HCT116 (cell line): ENCODE measurements around the gene PHF1. TPM values are rescaled to one million over a fixed set of nuclear protein-coding genes. Genes with fewer than 3 reads are reported as not detected.

Experiments
- ATAC-seq: fragments of 200-7000 bp; cut with Tn5 transposase; 2 replicates; pipeline ENCODE4 v1.9.1; 2020; ENCODE audit warnings: mild to moderate bottlenecking, moderate library complexity
- BruUV-seq: library from RNA; stranded (reverse); fragments of 400-500 nt; replicated peaks from 2 replicates; lab custom pipeline; 2021; lab: Mats Ljungman, UMichigan
- CTCF ChIA-PET: fragments of 300-600 bp; sonication (Branson Sonifier 250); formaldehyde crosslinking; loops from one replicate; lab custom pipeline; 2021; ENCODE audit warnings: antibody characterized with exemption; lab: Charles Lee
- POLR2A ChIA-PET: fragments of 300-600, 350-600 bp; sonication (Branson Sonifier 250); formaldehyde crosslinking; loops from one replicate; lab custom pipeline; 2021; ENCODE audit warnings: antibody characterized with exemption; lab: Charles Lee
- RAD21 ChIA-PET, 2 experiments: fragments of 300-600 bp; sonication (Branson Sonifier 250); formaldehyde crosslinking; loops; one replicate each; lab custom pipeline; 2023; ENCODE audit warnings: low total read pairs in 2 of 2; ENCODE audit not compliant: uncharacterized antibody in 2 of 2, unreplicated experiment in 2 of 2, low non-redundant PET in 1 of 2; lab: Charles Lee
- DNase-seq: peaks from one replicate; pipeline ENCODE4 v3.0.0-alpha.2; 2010; ENCODE audit warnings: low read depth, low spot score
- H2AFZ ChIP-seq: fragments of 200-600 bp; shearing (Covaris generic), sonication (generic); 2 replicates; pipeline ENCODE4 v1.6.1; 2017; ENCODE audit warnings: low read depth, mixed run types, mixed read lengths, antibody characterized with exemption, low read length; ENCODE audit not compliant: poor library complexity, severe bottlenecking
- H3K27ac ChIP-seq: 2 replicates; pipeline ENCODE4 v1.5.1; 2012; ENCODE audit warnings: low read depth, low read length
- H3K27me3 ChIP-seq: fragments of 200-600 bp; sonication (generic); 2 replicates; pipeline ENCODE4 v1.6.1; 2016; ENCODE audit warnings: mixed run types, low read length, mixed read lengths; ENCODE audit not compliant: insufficient read depth
- H3K36me3 ChIP-seq, 2 experiments: fragments of 200-500 bp in 1 of 2; fragments of 200-600 bp in 1 of 2; sonication (Bioruptor generic) in 1 of 2; sonication (generic) in 1 of 2; 2 replicates each; pipeline versions ENCODE4 v1.5.1 to v1.6.1; 2014 to 2016; ENCODE audit warnings: low read length in 2 of 2, inconsistent platforms in 1 of 2, mixed read lengths in 1 of 2, mixed run types in 1 of 2; ENCODE audit not compliant: insufficient read depth in 2 of 2, control insufficient read depth in 1 of 2
- H3K4me1 ChIP-seq, 2 experiments: fragments of 200-600 bp in 1 of 2; sonication (generic) in 1 of 2; 2 replicates each; pipeline versions ENCODE4 v1.5.1 to v1.6.1; 2012 to 2017; ENCODE audit warnings: low read length in 2 of 2, inconsistent platforms in 1 of 2, mild to moderate bottlenecking in 1 of 2, mixed read lengths in 1 of 2, mixed run types in 1 of 2, moderate library complexity in 1 of 2; ENCODE audit not compliant: insufficient read depth in 2 of 2, control insufficient read depth in 1 of 2
- H3K4me2 ChIP-seq: fragments of 200-600 bp; sonication (generic); 2 replicates; pipeline ENCODE4 v1.6.1; 2017; ENCODE audit warnings: mixed run types, low read length, mixed read lengths
- H3K4me3 ChIP-seq, 2 experiments: fragments of 200-600 bp in 1 of 2; sonication (generic) in 1 of 2; replicated peaks in 1 of 2; 2 replicates each; pipeline ENCODE4 v1.5.1; 2011 to 2016; ENCODE audit warnings: low read length in 2 of 2, control low read depth in 1 of 2, low read depth in 1 of 2, mild to moderate bottlenecking in 1 of 2, mixed read lengths in 1 of 2, mixed run types in 1 of 2
- H3K79me2 ChIP-seq: fragments of 200-600 bp; sonication (generic); 2 replicates; pipeline ENCODE4 v1.6.1; 2017; ENCODE audit warnings: mild to moderate bottlenecking, mixed run types, low read length, moderate library complexity, mixed read lengths; ENCODE audit not compliant: insufficient read depth
- H3K9ac ChIP-seq: fragments of 200-600 bp; sonication (generic); 2 replicates; pipeline ENCODE4 v1.6.1; 2016; ENCODE audit warnings: low read length, mixed read lengths
- H3K9me2 ChIP-seq: fragments of 200-600 bp; sonication (generic), shearing (Covaris generic); 2 replicates; pipeline ENCODE4 v1.6.1; 2017; ENCODE audit warnings: mixed run types, mild to moderate bottlenecking, moderate library complexity; ENCODE audit not compliant: insufficient read depth
- H3K9me3 ChIP-seq, 2 experiments: fragments of 200-500 bp in 1 of 2; fragments of 200-600 bp in 1 of 2; sonication (Bioruptor generic) in 1 of 2; sonication (generic) in 1 of 2; 2 replicates each; pipeline ENCODE4 v1.6.1; 2014 to 2017; ENCODE audit warnings: low read length in 2 of 2, mixed read lengths in 2 of 2, inconsistent platforms in 1 of 2, low read depth in 1 of 2, mild to moderate bottlenecking in 1 of 2, mixed run types in 1 of 2, moderate library complexity in 1 of 2; ENCODE audit not compliant: control insufficient read depth in 1 of 2, insufficient read depth in 1 of 2
- H4K20me1 ChIP-seq: fragments of 200-600 bp; sonication (generic), shearing (Covaris generic); 2 replicates; pipeline ENCODE4 v1.6.1; 2017; ENCODE audit warnings: mixed run types, mild to moderate bottlenecking, moderate library complexity; ENCODE audit not compliant: insufficient read depth
- CBX3 ChIP-seq: IDR thresholded peaks from 2 replicates; pipeline ENCODE4 v1.6.1; 2012; ENCODE audit warnings: low read depth
- ELF1 ChIP-seq: IDR thresholded peaks from 2 replicates; pipeline ENCODE4 v1.6.1; 2012; ENCODE audit warnings: low read depth, borderline replicate concordance
- EZH2 ChIP-seq: fragments of 200-600 bp; sonication (generic); IDR thresholded peaks from 2 replicates; pipeline ENCODE4 v1.6.1; 2017; ENCODE audit warnings: antibody characterized with exemption, mixed run types
- EZH2phosphoT487 ChIP-seq: fragments of 200-600 bp; IDR thresholded peaks from 2 replicates; pipeline ENCODE4 v1.6.1; 2018; ENCODE audit warnings: antibody characterized with exemption, borderline replicate concordance
- POLR2A ChIP-seq: IDR thresholded peaks from 2 replicates; pipeline ENCODE4 v1.7.0; 2011; ENCODE audit warnings: borderline replicate concordance; ENCODE audit not compliant: insufficient read depth, insufficient read length; ENCODE audit errors: extremely low read depth
- RAD21 ChIP-seq: IDR thresholded peaks from 2 replicates; pipeline ENCODE4 v1.6.1; 2012; ENCODE audit warnings: low read depth, mild to moderate bottlenecking
- SP1 ChIP-seq: IDR thresholded peaks from 2 replicates; pipeline ENCODE4 v1.6.1; 2012; ENCODE audit warnings: low read depth
- SRF ChIP-seq: IDR thresholded peaks from 2 replicates; pipeline ENCODE4 v1.6.1; 2012; ENCODE audit warnings: low read depth
- YY1 ChIP-seq: IDR thresholded peaks from 2 replicates; pipeline ENCODE4 v1.6.1; 2011; ENCODE audit warnings: low read length, low read depth, moderate library complexity, mild to moderate bottlenecking; ENCODE audit not compliant: insufficient replicate concordance; ENCODE audit errors: extremely low read depth
- ZFX ChIP-seq: fragments of 450-650 bp; IDR thresholded peaks from 2 replicates; pipeline ENCODE4 v1.6.1; 2017
- intact Hi-C: fragments of 100-400 bp; cut with micrococcal nuclease; formaldehyde crosslinking; loops from 2 replicates; pipeline ENCODE4 v1.10.0; 2022
- total RNA-seq: library from RNA; stranded (reverse); gene quantifications from one replicate; pipeline ENCODE4 v1.2.1, GENCODE V29; 2021; ENCODE audit not compliant: unreplicated experiment
- TF ChIP-seq, protein P1 (sequence below): IDR thresholded peaks from 2 replicates; pipeline ENCODE4 v1.6.1; 2011; ENCODE audit warnings: mild to moderate bottlenecking, low read length, moderate library complexity; ENCODE audit not compliant: insufficient replicate concordance; ENCODE audit errors: extremely low read depth
- TF ChIP-seq, protein P2 (sequence below), 3 experiments: fragments of 200-600 bp in 1 of 3; sonication (generic) in 1 of 3; IDR thresholded peaks in 2 of 3; conservative IDR thresholded peaks in 1 of 3; 2 replicates each; pipeline ENCODE4 v1.5.1; 2012 to 2017; ENCODE audit warnings: low read depth in 2 of 3, low read length in 2 of 3, antibody characterized with exemption in 1 of 3, borderline replicate concordance in 1 of 3, control low read depth in 1 of 3, mild to moderate bottlenecking in 1 of 3, mixed read lengths in 1 of 3, mixed run types in 1 of 3, moderate library complexity in 1 of 3; ENCODE audit not compliant: insufficient read depth in 1 of 3
- TF ChIP-seq, protein P3 (sequence below): IDR thresholded peaks from 2 replicates; pipeline ENCODE4 v1.6.1; 2012

PHF1 gene
- total RNA-seq, 1 experiment from 2014 or later, result 40.2 TPM

DNA sequence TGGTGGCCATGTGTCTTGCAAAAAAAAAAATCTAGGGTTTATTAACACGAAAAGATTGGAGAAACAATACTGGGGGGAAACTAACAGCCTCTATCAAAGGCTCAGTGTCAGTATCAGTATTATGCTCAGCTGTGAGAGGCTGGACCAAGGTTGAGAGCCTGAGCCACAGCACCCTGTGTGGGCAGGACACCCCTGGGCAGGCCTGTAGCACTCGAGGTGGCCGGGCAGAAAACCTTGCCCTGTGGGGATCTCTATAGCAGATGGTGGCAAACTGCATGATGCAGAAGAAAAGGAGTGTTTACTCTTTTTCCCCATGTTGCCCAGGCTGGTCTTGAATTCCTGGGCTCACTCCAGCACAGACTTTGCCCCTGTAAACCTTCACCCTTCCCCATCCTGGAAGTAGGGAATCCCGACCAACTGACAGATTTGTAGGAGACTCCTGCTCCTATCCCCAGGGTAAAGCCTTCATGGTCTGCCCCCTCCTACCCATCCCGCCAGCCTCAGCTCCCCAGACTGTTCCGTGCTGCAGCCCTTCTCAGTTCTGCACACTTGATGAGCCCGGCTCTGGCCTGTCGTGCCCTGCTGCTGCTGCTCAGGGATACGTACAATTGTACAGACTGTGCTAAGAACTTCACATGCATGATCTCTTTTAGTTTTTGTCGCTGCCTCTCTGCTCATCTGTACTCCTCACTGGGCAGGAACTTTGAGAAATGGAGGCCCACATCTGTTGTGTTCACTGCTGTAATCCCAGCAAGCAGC lies 27.2 kb upstream of the PHF1 start:
- no TSS peak for BruUV-seq
- no peak for DNase-seq
- Histone ChIP-seq H3K27me3 (no peaks in the 10 kb centered on the region), H3K9me2 (no peaks in the 10 kb centered on the region), H3K79me2 (no peaks in the 10 kb centered on the region), H2AFZ (no peak overlapping the region), H3K9ac (no peak overlapping the region), H3K4me3 (no peak overlapping the region), H3K27ac (no peak overlapping the region), H3K9me3 (no peaks in the 10 kb centered on the region), H3K4me2 (no peak overlapping the region), H3K36me3 (no peaks in the 10 kb centered on the region), H3K4me1 (peaks cover 0 to 8% of the 10 kb centered on the region in 2 experiments; a peak in 3 of 4 replicates), H4K20me1 (no peaks in the 10 kb centered on the region)
- intact Hi-C loops, result no loop called here
- TF ChIP-seq YY1 (no peak), SP1 (no peak), CBX3 (no peak), POLR2A (no peak), SRF (no peak), EZH2phosphoT487 (no peak), ELF1 (no peak), RAD21 (no peak), ZFX (no peak), EZH2 (no peak)
- TF ChIP-seq, protein P1, sequence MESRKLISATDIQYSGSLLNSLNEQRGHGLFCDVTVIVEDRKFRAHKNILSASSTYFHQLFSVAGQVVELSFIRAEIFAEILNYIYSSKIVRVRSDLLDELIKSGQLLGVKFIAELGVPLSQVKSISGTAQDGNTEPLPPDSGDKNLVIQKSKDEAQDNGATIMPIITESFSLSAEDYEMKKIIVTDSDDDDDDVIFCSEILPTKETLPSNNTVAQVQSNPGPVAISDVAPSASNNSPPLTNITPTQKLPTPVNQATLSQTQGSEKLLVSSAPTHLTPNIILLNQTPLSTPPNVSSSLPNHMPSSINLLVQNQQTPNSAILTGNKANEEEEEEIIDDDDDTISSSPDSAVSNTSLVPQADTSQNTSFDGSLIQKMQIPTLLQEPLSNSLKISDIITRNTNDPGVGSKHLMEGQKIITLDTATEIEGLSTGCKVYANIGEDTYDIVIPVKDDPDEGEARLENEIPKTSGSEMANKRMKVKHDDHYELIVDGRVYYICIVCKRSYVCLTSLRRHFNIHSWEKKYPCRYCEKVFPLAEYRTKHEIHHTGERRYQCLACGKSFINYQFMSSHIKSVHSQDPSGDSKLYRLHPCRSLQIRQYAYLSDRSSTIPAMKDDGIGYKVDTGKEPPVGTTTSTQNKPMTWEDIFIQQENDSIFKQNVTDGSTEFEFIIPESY, result no peak
- TF ChIP-seq, protein P2, sequence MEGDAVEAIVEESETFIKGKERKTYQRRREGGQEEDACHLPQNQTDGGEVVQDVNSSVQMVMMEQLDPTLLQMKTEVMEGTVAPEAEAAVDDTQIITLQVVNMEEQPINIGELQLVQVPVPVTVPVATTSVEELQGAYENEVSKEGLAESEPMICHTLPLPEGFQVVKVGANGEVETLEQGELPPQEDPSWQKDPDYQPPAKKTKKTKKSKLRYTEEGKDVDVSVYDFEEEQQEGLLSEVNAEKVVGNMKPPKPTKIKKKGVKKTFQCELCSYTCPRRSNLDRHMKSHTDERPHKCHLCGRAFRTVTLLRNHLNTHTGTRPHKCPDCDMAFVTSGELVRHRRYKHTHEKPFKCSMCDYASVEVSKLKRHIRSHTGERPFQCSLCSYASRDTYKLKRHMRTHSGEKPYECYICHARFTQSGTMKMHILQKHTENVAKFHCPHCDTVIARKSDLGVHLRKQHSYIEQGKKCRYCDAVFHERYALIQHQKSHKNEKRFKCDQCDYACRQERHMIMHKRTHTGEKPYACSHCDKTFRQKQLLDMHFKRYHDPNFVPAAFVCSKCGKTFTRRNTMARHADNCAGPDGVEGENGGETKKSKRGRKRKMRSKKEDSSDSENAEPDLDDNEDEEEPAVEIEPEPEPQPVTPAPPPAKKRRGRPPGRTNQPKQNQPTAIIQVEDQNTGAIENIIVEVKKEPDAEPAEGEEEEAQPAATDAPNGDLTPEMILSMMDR (IDR thresholded peaks at IDR 0.05 in 2 of 3, conservative IDR thresholded peaks at IDR 0.05 in 1 of 3; ENCODE audit: borderline replicate concordance in 1 of 3, insufficient read depth in 1 of 3, low read depth in 2 of 3, low read length in 2 of 3), result no peak
- TF ChIP-seq, protein P3, sequence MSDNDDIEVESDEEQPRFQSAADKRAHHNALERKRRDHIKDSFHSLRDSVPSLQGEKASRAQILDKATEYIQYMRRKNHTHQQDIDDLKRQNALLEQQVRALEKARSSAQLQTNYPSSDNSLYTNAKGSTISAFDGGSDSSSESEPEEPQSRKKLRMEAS, result no peak
- RAD21 ChIA-PET, result no interaction called here
- ATAC-seq, result no peak
- POLR2A ChIA-PET, result no interaction called here
- CTCF ChIA-PET, result no interaction called here
